Liver (tissue), 3 donors: ENCODE measurements around the gene TECTA.

Experiments used
- ATF3 ChIP-seq: IDR thresholded peaks from 2 replicates; pipeline ENCODE4 v1.6.1; 2016; ENCODE audit warnings: antibody characterized with exemption
- CTCF ChIP-seq: fragments of 150-350 bp; IDR thresholded peaks from 2 replicates; pipeline ENCODE4 v1.5.1; 2017; ENCODE audit warnings: improper control_type of control experiment, low read depth, low read length; ENCODE audit not compliant: missing input control
- JUND ChIP-seq, 2 donors: IDR thresholded peaks; 2 replicates each; pipeline ENCODE4 v1.6.1; 2016; ENCODE audit warnings: antibody characterized with exemption in 2 of 2
- NR2F2 ChIP-seq: IDR thresholded peaks from 2 replicates; pipeline ENCODE4 v1.6.1; 2016; ENCODE audit warnings: antibody characterized with exemption
- REST ChIP-seq: IDR thresholded peaks from 2 replicates; pipeline ENCODE4 v1.6.1; 2016; ENCODE audit warnings: antibody characterized with exemption, mild to moderate bottlenecking
- RXRA ChIP-seq, 2 donors: IDR thresholded peaks; 2 replicates each; pipeline ENCODE4 v1.6.1; 2017 to 2018; ENCODE audit warnings: antibody characterized with exemption in 2 of 2, mild to moderate bottlenecking in 1 of 2
- TAF1 ChIP-seq: conservative IDR thresholded peaks from 2 replicates; pipeline ENCODE4 v1.6.1; 2016; ENCODE audit warnings: antibody characterized with exemption, mild to moderate bottlenecking
- YY1 ChIP-seq: IDR thresholded peaks from 2 replicates; pipeline ENCODE4 v1.6.1; 2016; ENCODE audit warnings: antibody characterized with exemption, mild to moderate bottlenecking
- TF ChIP-seq, protein P1 (sequence below): IDR thresholded peaks from 2 replicates; pipeline ENCODE4 v1.6.1; 2016; ENCODE audit warnings: antibody characterized with exemption
- TF ChIP-seq, protein P2 (sequence below): IDR thresholded peaks from 2 replicates; pipeline ENCODE4 v1.6.1; 2016; ENCODE audit warnings: antibody characterized with exemption
- donor health status: healthy.
- donor health status: healthy.

- TF ChIP-seq, protein P1, sequence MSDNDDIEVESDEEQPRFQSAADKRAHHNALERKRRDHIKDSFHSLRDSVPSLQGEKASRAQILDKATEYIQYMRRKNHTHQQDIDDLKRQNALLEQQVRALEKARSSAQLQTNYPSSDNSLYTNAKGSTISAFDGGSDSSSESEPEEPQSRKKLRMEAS, result no peak
- TF ChIP-seq, protein P2, sequence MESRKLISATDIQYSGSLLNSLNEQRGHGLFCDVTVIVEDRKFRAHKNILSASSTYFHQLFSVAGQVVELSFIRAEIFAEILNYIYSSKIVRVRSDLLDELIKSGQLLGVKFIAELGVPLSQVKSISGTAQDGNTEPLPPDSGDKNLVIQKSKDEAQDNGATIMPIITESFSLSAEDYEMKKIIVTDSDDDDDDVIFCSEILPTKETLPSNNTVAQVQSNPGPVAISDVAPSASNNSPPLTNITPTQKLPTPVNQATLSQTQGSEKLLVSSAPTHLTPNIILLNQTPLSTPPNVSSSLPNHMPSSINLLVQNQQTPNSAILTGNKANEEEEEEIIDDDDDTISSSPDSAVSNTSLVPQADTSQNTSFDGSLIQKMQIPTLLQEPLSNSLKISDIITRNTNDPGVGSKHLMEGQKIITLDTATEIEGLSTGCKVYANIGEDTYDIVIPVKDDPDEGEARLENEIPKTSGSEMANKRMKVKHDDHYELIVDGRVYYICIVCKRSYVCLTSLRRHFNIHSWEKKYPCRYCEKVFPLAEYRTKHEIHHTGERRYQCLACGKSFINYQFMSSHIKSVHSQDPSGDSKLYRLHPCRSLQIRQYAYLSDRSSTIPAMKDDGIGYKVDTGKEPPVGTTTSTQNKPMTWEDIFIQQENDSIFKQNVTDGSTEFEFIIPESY, result no peak
- TF ChIP-seq CTCF, result no peak
- no peak for TF ChIP-seq JUND (IDR thresholded peaks at IDR 0.05)
- TF ChIP-seq REST, result no peak
- TF ChIP-seq YY1, result no peak
- no peak for TF ChIP-seq ATF3
- TF ChIP-seq TAF1, result no peak
- TF ChIP-seq RXRA (IDR thresholded peaks at IDR 0.05), result no peak
- TF ChIP-seq NR2F2, result no peak
Measured at GRCh38 chr11:121198491-121198890, 97.4 kb downstream of the TECTA start.
